NT2/D1 (cell line): ENCODE data around the gene SDK1.

Experiments used
- SUZ12 ChIP-seq: IDR thresholded peaks from 2 replicates; pipeline ENCODE4 v1.6.1; 2011; ENCODE audit not compliant: insufficient read length, insufficient read depth; ENCODE audit errors: extremely low read depth
- YY1 ChIP-seq: IDR thresholded peaks from 2 replicates; pipeline ENCODE4 v1.6.1; 2011; ENCODE audit not compliant: insufficient read length, insufficient read depth
- ZNF274 ChIP-seq: IDR thresholded peaks from 2 replicates; pipeline ENCODE4 v1.6.1; 2011; ENCODE audit warnings: mild to moderate bottlenecking, low read depth, low read length

DNA sequence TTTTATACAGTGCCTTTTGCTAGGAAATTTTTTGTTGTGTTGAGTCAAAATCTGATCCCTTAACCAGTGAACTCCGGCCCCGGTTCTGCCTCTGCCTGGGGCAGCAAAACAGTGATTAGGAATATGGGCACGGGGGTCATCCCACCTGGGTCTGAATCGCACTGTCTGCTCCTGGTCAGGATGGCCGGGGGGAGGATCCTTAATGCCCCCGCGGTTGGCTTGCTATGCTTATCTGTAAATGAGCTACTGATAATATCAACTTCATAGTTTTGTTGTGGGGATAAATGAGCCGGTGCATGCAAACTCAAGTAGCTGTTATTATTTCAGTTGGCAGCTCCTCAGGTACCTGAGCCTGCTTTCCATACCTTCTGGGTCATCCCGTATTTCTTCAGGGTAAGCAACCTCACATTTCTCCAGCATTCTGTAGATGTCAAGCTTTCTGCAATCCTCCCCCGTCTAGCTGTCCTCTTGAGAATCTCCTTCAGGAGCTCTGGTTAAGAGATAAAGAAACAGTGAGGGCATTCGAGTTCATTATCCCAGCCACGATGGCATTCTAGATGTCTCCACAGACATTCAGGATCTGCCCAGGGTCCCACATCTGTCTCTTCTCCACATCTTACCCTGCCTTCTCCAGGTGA, 592.2 kb downstream of the SDK1 start:
- TF ChIP-seq YY1 (no peak), ZNF274 (no peak), SUZ12 (no peak)
